SK-N-MC (cell line): ENCODE data around the gene LIPC.

Source experiments
- EZH2 ChIP-seq: fragments of 200-600 bp; sonication (generic); IDR thresholded peaks from one replicate; pipeline ENCODE4 v1.6.1; 2017; ENCODE audit warnings: antibody characterized with exemption
- FOXP2 ChIP-seq: optimal IDR thresholded peaks from 2 replicates; pipeline ENCODE3; 2011; ENCODE audit warnings: mild to moderate bottlenecking, moderate library complexity; ENCODE audit not compliant: insufficient read depth; ENCODE audit errors: extremely low read length, control extremely low read depth
- POLR2AphosphoS5 ChIP-seq: IDR thresholded peaks from 2 replicates; pipeline ENCODE4 v1.6.1; 2012; ENCODE audit warnings: mild to moderate bottlenecking, low read depth, low read length, borderline replicate concordance

DNA sequence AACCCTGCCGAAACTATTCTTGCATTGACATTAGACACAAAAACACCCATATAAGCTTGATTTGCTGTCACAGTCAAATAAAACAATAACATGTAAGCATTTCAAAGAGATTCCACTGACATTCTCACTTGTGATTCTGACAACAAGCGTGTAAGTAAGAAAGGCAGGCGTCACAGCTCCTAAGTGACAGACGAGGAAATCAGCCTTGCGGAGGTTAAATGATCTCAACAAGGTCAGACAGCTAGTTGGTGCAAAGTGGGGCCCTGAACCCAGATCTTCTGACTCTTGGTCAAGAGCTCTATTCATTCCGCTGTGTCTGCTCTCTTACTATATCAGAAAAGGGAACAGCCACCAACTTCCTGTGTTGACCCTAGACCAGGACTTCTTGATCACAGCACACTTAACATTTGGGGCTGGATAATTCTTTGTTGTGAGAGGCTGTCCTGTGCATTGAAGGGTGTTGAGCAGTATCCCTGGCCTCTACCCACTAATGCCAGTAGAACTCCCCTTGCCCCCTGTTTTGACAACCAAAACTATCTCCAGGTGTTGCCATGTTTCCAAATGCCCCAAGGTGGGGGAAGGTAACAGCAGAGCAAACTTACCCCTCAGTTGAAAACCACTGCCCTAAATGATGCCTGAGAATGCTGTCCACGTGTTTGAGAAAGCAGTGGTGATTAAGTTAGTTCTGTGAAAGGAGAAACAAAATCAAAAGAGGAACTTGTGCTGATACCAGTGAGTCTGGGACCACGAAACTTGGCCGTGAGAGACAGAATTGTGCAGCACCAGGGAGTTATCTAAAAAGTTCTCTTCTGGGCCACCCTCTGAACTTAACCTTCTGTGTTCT, 86.1 kb downstream of the LIPC start:
- no peak for TF ChIP-seq POLR2AphosphoS5
- no peak for TF ChIP-seq EZH2
- no peak for TF ChIP-seq FOXP2
